IMR-90 (cell line): Measurements from ENCODE around the gene FZD7. TPM values are rescaled to one million over a fixed set of nuclear protein-coding genes. Genes with fewer than 3 reads are reported as not detected.
A peak's percentile ranks its signal among the peaks of the same experiment; 100 is the strongest.

ENCODE experiments used
- ATAC-seq: fragments of 200-7000 bp; cut with Tn5 transposase; 2 replicates; pipeline ENCODE4 v1.9.1; 2020; ENCODE audit warnings: low read depth, mild to moderate bottlenecking, moderate library complexity
- BruUV-seq: library from RNA; stranded (reverse); fragments of 400-500 nt; replicated peaks from 2 replicates; lab custom pipeline; 2021; lab: Mats Ljungman, UMichigan
- CTCF ChIA-PET: fragments of 300-600 bp; formaldehyde crosslinking; extraction: SDS; loops from one replicate; lab custom pipeline; 2021; ENCODE audit warnings: antibody characterized with exemption; lab: Yijun Ruan, JAX
- POLR2A ChIA-PET: fragments of 300-600 bp; sonication (Branson Sonifier 250); formaldehyde crosslinking; loops from one replicate; lab custom pipeline; 2022; ENCODE audit warnings: antibody characterized with exemption; ENCODE audit not compliant: unreplicated experiment; lab: Charles Lee
- DNase-seq: peaks from one replicate; pipeline ENCODE4 v3.0.0; 2013
- H2AFZ ChIP-seq: replicated peaks from 2 replicates; pipeline ENCODE3; 2013; ENCODE audit warnings: low read length, mild to moderate bottlenecking; ENCODE audit not compliant: poor library complexity
- H2AK5ac ChIP-seq: 2 replicates; pipeline ENCODE4 v1.6.1; 2013; ENCODE audit warnings: low read depth, low read length, inconsistent platforms
- H2AK9ac ChIP-seq: replicated peaks from 2 replicates; pipeline ENCODE3; 2013; ENCODE audit warnings: mild to moderate bottlenecking, low read depth, low read length, moderate library complexity; ENCODE audit not compliant: poor library complexity
- H2BK120ac ChIP-seq: 2 replicates; pipeline ENCODE4 v1.6.1; 2013; ENCODE audit warnings: low read depth, low read length, inconsistent platforms
- H2BK15ac ChIP-seq: 3 replicates; pipeline ENCODE4 v1.6.1; 2013; ENCODE audit warnings: low read depth, low read length, inconsistent platforms
- H2BK20ac ChIP-seq: 2 replicates; pipeline ENCODE4 v1.6.1; 2013; ENCODE audit warnings: low read depth, mild to moderate bottlenecking, inconsistent platforms, low read length, moderate library complexity
- H2BK5ac ChIP-seq: 2 replicates; pipeline ENCODE4 v1.6.1; 2013; ENCODE audit warnings: mild to moderate bottlenecking, low read depth, low read length, inconsistent platforms; ENCODE audit not compliant: poor library complexity, severe bottlenecking
- H3K14ac ChIP-seq: replicated peaks from 2 replicates; pipeline ENCODE4 v1.6.1; 2013; ENCODE audit warnings: low read depth, low read length, inconsistent platforms
- H3K18ac ChIP-seq: 2 replicates; pipeline ENCODE4 v1.6.1; 2013; ENCODE audit warnings: low read depth, low read length, control low read depth
- H3K23ac ChIP-seq: 2 replicates; pipeline ENCODE4 v1.6.1; 2013; ENCODE audit warnings: low read depth, low read length, inconsistent platforms
- H3K27ac ChIP-seq: 2 replicates; pipeline ENCODE4 v1.5.1; 2013; ENCODE audit warnings: mild to moderate bottlenecking, control low read depth, low read length; ENCODE audit not compliant: insufficient read depth
- H3K27me3 ChIP-seq: 2 replicates; pipeline ENCODE4 v1.6.1; 2013; ENCODE audit warnings: low read length; ENCODE audit not compliant: control insufficient read depth, insufficient read depth
- H3K36me3 ChIP-seq: 2 replicates; pipeline ENCODE4 v1.6.1; 2013; ENCODE audit warnings: low read length, mixed read lengths; ENCODE audit not compliant: control insufficient read depth, insufficient read depth
- H3K4ac ChIP-seq: 2 replicates; pipeline ENCODE4 v1.6.1; 2013; ENCODE audit warnings: low read depth, low read length, inconsistent platforms
- H3K4me1 ChIP-seq: 2 replicates; pipeline ENCODE4 v1.6.1; 2013; ENCODE audit warnings: low read length, mixed read lengths; ENCODE audit not compliant: control insufficient read depth, insufficient read depth
- H3K4me2 ChIP-seq: 2 replicates; pipeline ENCODE4 v1.6.1; 2013; ENCODE audit warnings: low read depth, mild to moderate bottlenecking, control low read depth, low read length, moderate library complexity
- H3K4me3 ChIP-seq: 2 replicates; pipeline ENCODE4 v1.5.1; 2013; ENCODE audit warnings: low read depth, mild to moderate bottlenecking, control low read depth, low read length, moderate library complexity; ENCODE audit not compliant: insufficient read depth
- H3K56ac ChIP-seq: 2 replicates; pipeline ENCODE4 v1.6.1; 2013; ENCODE audit warnings: low read length, inconsistent platforms; ENCODE audit not compliant: insufficient read depth; ENCODE audit errors: extremely low read depth
- H3K79me1 ChIP-seq, 2 experiments: 2 replicates each; pipeline ENCODE4 v1.6.1; 2013; ENCODE audit warnings: low read length in 2 of 2, inconsistent platforms in 1 of 2, low read depth in 1 of 2
- H3K9ac ChIP-seq: 2 replicates; pipeline ENCODE4 v1.6.1; 2013; ENCODE audit warnings: low read depth, low read length, control low read depth
- H3K9me1 ChIP-seq: 2 replicates; pipeline ENCODE4 v1.6.1; 2013; ENCODE audit warnings: low read length, inconsistent platforms; ENCODE audit not compliant: insufficient read depth
- H3K9me3 ChIP-seq: 2 replicates; pipeline ENCODE4 v1.6.1; 2013; ENCODE audit warnings: low read length; ENCODE audit not compliant: control insufficient read depth, insufficient read depth
- H4K20me1 ChIP-seq: 2 replicates; pipeline ENCODE4 v1.6.1; 2013; ENCODE audit warnings: low read length, inconsistent platforms; ENCODE audit not compliant: insufficient read depth
- H4K5ac ChIP-seq: 2 replicates; pipeline ENCODE4 v1.6.1; 2013; ENCODE audit warnings: mild to moderate bottlenecking, low read depth, low read length, control low read depth
- H4K8ac ChIP-seq, 2 experiments: 2 replicates each; pipeline ENCODE4 v1.6.1; 2013; ENCODE audit warnings: low read depth in 2 of 2, low read length in 2 of 2, control low read depth in 1 of 2, inconsistent platforms in 1 of 2
- H4K91ac ChIP-seq: 2 replicates; pipeline ENCODE4 v1.6.1; 2013; ENCODE audit warnings: low read depth, low read length, inconsistent platforms; ENCODE audit not compliant: insufficient read depth
- CEBPB ChIP-seq: IDR thresholded peaks from 2 replicates; pipeline ENCODE4 v1.6.1; 2012; ENCODE audit warnings: low read depth, low read length, improper control_type of control experiment
- ELK1 ChIP-seq: fragments of 150-350 bp; IDR thresholded peaks from 2 replicates; pipeline ENCODE4 v1.6.1; 2016; ENCODE audit warnings: low read depth, mild to moderate bottlenecking, low read length, moderate library complexity, borderline replicate concordance
- FOS ChIP-seq: fragments of 150-350 bp; IDR thresholded peaks from 2 replicates; pipeline ENCODE4 v1.6.1; 2016; ENCODE audit warnings: low read depth, low read length
- MAZ ChIP-seq: IDR thresholded peaks from 2 replicates; pipeline ENCODE4 v1.6.1; 2012; ENCODE audit warnings: low read depth, mild to moderate bottlenecking, low read length, improper control_type of control experiment, moderate library complexity, borderline replicate concordance
- MXI1 ChIP-seq: IDR thresholded peaks from 2 replicates; pipeline ENCODE4 v1.6.1; 2012; ENCODE audit warnings: low read depth, mild to moderate bottlenecking, low read length, moderate library complexity, borderline replicate concordance
- NFE2L2 ChIP-seq: fragments of 150-350 bp; IDR thresholded peaks from 2 replicates; pipeline ENCODE4 v1.6.1; 2016; ENCODE audit warnings: low read depth, mild to moderate bottlenecking, low read length
- RCOR1 ChIP-seq: IDR thresholded peaks from 2 replicates; pipeline ENCODE4 v1.6.1; 2012; ENCODE audit warnings: mild to moderate bottlenecking, low read length, improper control_type of control experiment; ENCODE audit not compliant: insufficient replicate concordance
- RFX5 ChIP-seq: IDR thresholded peaks from 2 replicates; pipeline ENCODE4 v1.8.0; 2012; ENCODE audit warnings: low read depth, mild to moderate bottlenecking, low read length, moderate library complexity
- SMC3 ChIP-seq: fragments of 150-350 bp; IDR thresholded peaks from 2 replicates; pipeline ENCODE4 v1.6.1; 2016; ENCODE audit warnings: low read depth, mild to moderate bottlenecking, antibody characterized with exemption, low read length, moderate library complexity
- WGBS, 2 experiments: methylation state at CpG; one replicate each; pipeline versions ENCODE4 v1.1.5 to v1.1.7; 2013; ENCODE audit warnings: missing lambda C conversion rate in 2 of 2; ENCODE audit not compliant: insufficient read length in 1 of 2; ENCODE audit errors: extremely low coverage in 2 of 2; 5-methylcytosine and 5-hydroxymethylcytosine counted together
- dilution Hi-C: fragments of 300-500 bp; cut with HindIII; formaldehyde crosslinking; loops from one replicate; pipeline ENCODE4 v1.14.3; 2018; ENCODE audit warnings: low sequenced_read_pairs; ENCODE audit not compliant: unreplicated experiment
- in situ Hi-C: fragments of 300-500 bp; cut with MboI; formaldehyde crosslinking; loops from 3 replicates; pipeline ENCODE4 v1.14.3; 2019; ENCODE audit warnings: low sequenced_read_pairs, inconsistent platforms, mixed read lengths
- intact Hi-C: fragments of 100-400 bp; cut with micrococcal nuclease; formaldehyde crosslinking; loops from 2 replicates; pipeline ENCODE4 v1.10.0; 2022
- polyA plus RNA-seq, 3 experiments: library from polyadenylated mRNA; depleted of rRNA; stranded (reverse); fragments of >200 nt; gene quantifications; 2 replicates each; pipeline ENCODE4 v1.2.3, GENCODE V29; 2012; ENCODE audit warnings: low replicate concordance in 1 of 3
- total RNA-seq: library from RNA; depleted of rRNA; stranded (reverse); fragments of >200 nt; gene quantifications from 2 replicates; pipeline ENCODE4 v1.2.3, GENCODE V29; 2012

Gene FZD7
- total and polyA plus RNA-seq, 2 of the 4 experiments (the other 2 are of a cell fraction), result 62.4 to 90.9 TPM

GRCh38 chr2:202035089-202035940, 1.7 kb downstream of the FZD7 start (continued):
- TF ChIP-seq RCOR1, result no peak
- TF ChIP-seq NFE2L2, result no peak
- TF ChIP-seq CEBPB, result no peak

- Histone ChIP-seq H4K5ac (peak overlapping the region; percentile 75), H4K8ac (peak overlapping the region; percentile 41 to 87; a peak in 3 of 4 replicates), H3K23ac (peak overlapping the region; percentile 82), H2BK20ac (no peak overlapping the region), H2AK5ac (peak overlapping the region; percentile 91), H2AFZ (peak overlapping the region; percentile 37), H3K14ac (peak overlapping the region; percentile 53), H3K4me2 (peak overlapping the region; percentile 96), H3K56ac (peak overlapping the region; percentile 92), H3K4ac (peak overlapping the region; percentile 92), H3K27me3 (no peaks in the 10 kb centered on the region), H3K4me1 (peaks cover 9% of the 10 kb centered on the region), H2BK15ac (peak overlapping the region; percentile 43; the same call in 1 of the 3 replicates), H2BK120ac (peak overlapping the region; percentile 80), H4K20me1 (peaks cover 51% of the 10 kb centered on the region), H2BK5ac (peak overlapping the region; percentile 96), H3K36me3 (peaks cover 34% of the 10 kb centered on the region), H4K91ac (peak overlapping the region; percentile 82), H3K79me1 (peaks cover 5 to 31% of the 10 kb centered on the region in 2 experiments), H3K9ac (peak overlapping the region; percentile 94), H3K9me3 (no peaks in the 10 kb centered on the region), H3K9me1 (peaks cover 2% of the 10 kb centered on the region; the same call in 1 of the 2 replicates), H3K18ac (peak overlapping the region; percentile 90), H3K4me3 (peak overlapping the region; percentile 94), H2AK9ac (peak overlapping the region; percentile 90), H3K27ac (peak overlapping the region; percentile 94)
- dilution Hi-C loops, result no loop called here
- WGBS, 2 experiments, result 4% methylated on average over 20 of the region's 32 CpGs; no CpG with 5 or more reads in 1 of the 2 experiments
- in situ Hi-C loops, result loop anchor here (5.0 kb wide), 3 partner anchors 146 to 239 kb away; no protein-coding TSS in a partner anchor
- intact Hi-C loops, result loop anchor here (1.0 to 10.0 kb wide), 5 partner anchors 123 to 799 kb away; partner anchors contain the start of gene BMPR2
- CTCF ChIA-PET, result interaction anchor here (1.0 kb wide), 1 partner anchor 175 kb away, joined by 3 read pairs; no protein-coding TSS in a partner anchor
- DNase-seq (peak; percentile 41), ATAC-seq (no peak)
- no peak for TF ChIP-seq RCOR1
- TF ChIP-seq NFE2L2, result no peak
- TF ChIP-seq CEBPB, result no peak
- TF ChIP-seq SMC3, result no peak
- TF ChIP-seq MXI1, result no peak
- TF ChIP-seq MAZ, result no peak
- TF ChIP-seq RFX5, result no peak
- no peak for TF ChIP-seq ELK1
- TF ChIP-seq FOS, result no peak
- POLR2A ChIA-PET, result no interaction called here
- BruUV-seq, result no TSS peak
Measured at GRCh38 chr2:202035941-202036372, 2.3 kb downstream of the FZD7 start.
